ENCODE measurements around the gene PXDC1.

- TF ChIP-seq CTCF (IDR thresholded peaks at IDR 0.05 in 4 of 5, conservative IDR thresholded peaks at IDR 0.05 in 1 of 5) (no peak), POLR2A (IDR thresholded peaks at IDR 0.05) (no peak)
Observed at GRCh38 chr6:3752531-3753227, 1.2 kb upstream of the PXDC1 start.

All from gastrocnemius medialis (tissue), 4 donors.